GOT3 (cell line): ENCODE results near the gene PGAP3.
"Not testable (repeated sequence)": the region's sequence is repeated elsewhere in the genome, so short reads cannot be mapped to it uniquely, and the experiment has no call there.

Experiments used
- DNase-seq: peaks from one replicate; lab custom pipeline; 2025; ENCODE audit warnings: mixed read lengths; lab: John Stamatoyannopoulos, UW

PGAP3 gene, protein sequence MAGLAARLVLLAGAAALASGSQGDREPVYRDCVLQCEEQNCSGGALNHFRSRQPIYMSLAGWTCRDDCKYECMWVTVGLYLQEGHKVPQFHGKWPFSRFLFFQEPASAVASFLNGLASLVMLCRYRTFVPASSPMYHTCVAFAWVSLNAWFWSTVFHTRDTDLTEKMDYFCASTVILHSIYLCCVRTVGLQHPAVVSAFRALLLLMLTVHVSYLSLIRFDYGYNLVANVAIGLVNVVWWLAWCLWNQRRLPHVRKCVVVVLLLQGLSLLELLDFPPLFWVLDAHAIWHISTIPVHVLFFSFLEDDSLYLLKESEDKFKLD

DNA sequence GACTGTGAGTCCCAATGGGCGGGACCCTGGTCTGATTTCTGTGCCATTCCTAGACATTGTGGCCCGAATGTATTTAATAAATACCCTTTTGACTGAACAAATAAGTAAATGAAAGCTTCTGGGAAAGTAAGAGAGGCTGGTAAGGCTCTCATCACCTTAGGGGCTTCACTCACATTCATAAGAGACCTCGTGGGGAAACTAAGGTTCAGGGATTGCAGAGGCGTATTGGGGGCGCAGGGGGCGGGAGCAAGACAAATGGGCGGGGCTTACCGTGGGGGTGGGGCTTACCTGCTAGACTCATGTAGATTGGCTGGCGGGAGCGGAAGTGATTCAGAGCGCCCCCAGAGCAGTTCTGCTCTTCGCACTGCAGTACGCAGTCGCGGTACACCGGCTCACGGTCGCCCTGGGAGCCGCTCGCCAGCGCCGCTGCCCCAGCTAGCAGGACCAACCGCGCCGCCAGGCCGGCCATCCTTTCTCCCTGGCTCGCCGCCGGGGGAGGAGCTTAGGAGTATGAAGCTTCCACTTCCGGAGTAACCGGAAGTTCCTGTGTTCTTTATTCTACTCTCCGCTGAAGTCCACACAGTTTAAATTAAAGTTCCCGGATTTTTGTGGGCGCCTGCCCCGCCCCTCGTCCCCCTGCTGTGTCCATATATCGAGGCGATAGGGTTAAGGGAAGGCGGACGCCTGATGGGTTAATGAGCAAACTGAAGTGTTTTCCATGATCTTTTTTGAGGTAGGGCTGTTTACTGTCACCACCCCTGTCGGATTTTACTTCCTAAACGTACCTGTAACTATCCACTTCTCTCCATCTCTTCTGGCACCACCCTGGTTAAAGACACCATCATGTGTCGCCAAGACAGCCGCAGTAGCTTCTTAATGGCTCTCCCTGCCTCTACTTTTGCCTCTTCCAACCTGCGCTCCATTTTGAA lies at the start of gene PGAP3:
TSS of gene PGAP3 (minus strand) at position 512 of the 929 bp plus-strand sequence. CDS start at position 469, 43 bp downstream.
- DNase-seq: peak; percentile 69

DNA sequence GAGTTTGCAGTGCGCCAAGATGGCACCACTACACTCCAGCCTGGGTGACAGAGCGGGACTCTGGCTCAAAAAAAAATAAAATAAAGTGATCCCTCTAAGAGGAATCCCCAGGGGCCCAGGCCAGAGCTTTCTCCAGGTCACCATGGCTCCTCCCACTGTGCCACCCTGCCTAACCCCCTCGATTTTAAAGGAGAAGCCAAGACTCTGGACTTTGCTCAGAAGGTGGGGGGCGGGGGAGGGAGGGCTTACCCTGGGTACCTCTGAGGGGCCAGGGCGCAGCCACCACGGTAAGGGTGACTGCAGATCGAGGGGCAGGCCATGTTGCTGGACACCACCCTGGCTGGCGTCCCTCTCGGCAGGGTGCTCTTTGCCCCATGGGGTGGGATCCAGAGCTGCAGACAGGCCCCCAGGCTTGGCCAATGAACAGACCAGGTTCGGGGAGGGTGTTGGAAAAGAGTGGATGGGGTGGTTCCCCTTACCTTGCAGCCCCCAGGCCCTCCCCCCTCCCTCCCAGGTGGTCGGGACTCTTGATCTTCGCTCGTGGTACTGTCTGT lies 49.4 kb upstream of the PGAP3 start:
- DNase-seq: no peak

GRCh38 chr17:39736319-39737165 lies 48.7 kb upstream of the PGAP3 start:
- DNase-seq: no peak

DNA sequence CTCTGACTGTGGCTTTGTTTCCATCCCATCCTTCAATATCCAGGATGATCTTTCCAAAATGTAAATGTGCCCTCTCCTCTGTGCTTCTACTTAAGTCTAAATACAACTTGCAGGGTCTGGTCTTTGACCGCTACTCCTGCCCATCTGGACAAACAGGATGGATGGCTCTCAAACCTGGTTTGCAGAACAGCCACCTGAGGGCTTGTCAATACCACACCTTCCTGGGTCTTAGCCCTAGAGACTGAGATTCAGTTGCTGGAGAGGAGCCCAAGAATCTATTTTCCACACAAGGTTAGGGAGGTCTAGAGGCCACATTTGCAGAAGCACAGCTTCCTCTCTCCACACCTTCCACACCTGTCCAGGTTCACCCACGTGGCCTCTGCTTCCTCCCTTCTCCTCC lies 48.0 kb upstream of the PGAP3 start:
- DNase-seq: no peak

GRCh38 chr17:39732586-39732985 lies 44.7 kb upstream of the PGAP3 start:
- no peak for DNase-seq

- peak; percentile 75 for DNase-seq
Measured at GRCh38 chr17:39730095-39730921, 42.5 kb upstream of the PGAP3 start, which contains the start of gene MIEN1. Gene MIEN1 (minus strand): TSS chr17:39730532. CDS start chr17:39730495, 37 bp downstream.

DNA sequence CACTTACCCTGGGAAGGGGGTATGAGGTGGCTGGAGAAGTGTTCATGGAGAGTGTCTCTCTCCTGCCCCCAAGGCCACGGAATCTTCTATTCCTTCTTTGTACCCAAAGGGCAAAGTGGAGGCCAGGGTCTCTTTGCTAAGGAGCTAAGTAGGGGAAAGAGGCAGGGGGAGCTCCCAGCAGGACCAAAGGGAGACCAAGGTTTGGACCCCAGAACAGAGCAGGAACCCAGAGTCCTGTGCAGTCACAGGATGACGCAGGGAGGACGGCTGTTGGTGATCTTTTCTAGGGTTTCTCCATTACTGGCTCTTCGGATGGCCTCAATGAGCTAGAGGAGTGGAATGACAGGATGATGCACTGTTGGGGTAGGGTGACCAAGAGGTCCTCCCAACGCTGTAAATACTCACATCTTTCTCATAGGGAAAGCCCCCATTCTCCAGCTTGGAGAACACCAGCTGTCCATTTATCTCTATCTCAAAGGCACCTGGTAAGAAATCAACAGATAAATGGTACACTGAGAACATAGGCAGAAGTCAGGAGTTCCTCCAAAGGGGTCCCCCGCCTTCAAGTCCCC lies 41.5 kb upstream of the PGAP3 start:
- no peak for DNase-seq

- DNase-seq: no peak
Measured at GRCh38 chr17:39727556-39727955, 39.7 kb upstream of the PGAP3 start.

DNA sequence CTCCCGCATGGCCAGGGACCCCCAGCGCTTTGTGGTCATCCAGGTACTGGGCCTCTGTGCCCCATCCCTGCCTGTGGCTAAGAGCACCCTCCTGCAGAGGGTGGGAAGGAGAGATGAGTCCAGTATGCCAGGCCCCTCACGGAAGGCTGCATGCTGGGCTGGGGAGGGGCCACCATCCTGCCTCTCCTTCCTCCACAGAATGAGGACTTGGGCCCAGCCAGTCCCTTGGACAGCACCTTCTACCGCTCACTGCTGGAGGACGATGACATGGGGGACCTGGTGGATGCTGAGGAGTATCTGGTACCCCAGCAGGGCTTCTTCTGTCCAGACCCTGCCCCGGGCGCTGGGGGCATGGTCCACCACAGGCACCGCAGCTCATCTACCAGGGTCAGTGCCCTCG lies 38.8 kb upstream of the PGAP3 start:
- no peak for DNase-seq

DNA sequence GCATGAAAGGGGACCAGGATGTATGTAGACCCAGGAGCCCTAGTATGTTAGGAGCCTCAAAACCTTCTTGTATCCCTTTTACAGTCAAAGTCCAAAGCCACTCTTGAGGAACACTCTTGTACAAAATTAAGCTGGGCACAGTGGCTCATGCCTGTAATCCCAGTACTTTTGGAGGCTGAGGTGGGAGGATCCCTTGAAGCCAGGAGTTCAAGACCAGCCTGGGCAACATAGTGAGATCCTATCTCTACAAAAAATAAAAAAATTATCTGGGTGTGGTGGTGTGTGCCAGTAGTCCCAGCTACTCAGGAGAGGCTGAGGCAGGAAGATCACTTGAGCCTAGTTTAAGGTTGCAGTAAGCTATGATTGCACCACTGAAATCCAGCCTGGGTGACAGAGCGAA lies 38.1 kb upstream of the PGAP3 start:
- not testable (repeated sequence) for DNase-seq

- no peak for DNase-seq
Measured at GRCh38 chr17:39724731-39725130, 36.9 kb upstream of the PGAP3 start.

- no peak for DNase-seq
Measured at GRCh38 chr17:39722965-39723848, 35.4 kb upstream of the PGAP3 start.

- no peak for DNase-seq
Measured at GRCh38 chr17:39722104-39722503, 34.2 kb upstream of the PGAP3 start.

GRCh38 chr17:39719563-39720355 lies 31.9 kb upstream of the PGAP3 start:
- DNase-seq: no peak

- no peak for DNase-seq
Measured at GRCh38 chr17:39717660-39718059, 29.8 kb upstream of the PGAP3 start.

GRCh38 chr17:39716879-39717536 lies 29.2 kb upstream of the PGAP3 start:
- DNase-seq: no peak

GRCh38 chr17:39716073-39716818 lies 28.4 kb upstream of the PGAP3 start:
- no peak for DNase-seq
